Colonic mucosa (tissue), 4 donors: ENCODE measurements around the gene CHRNE. TPM values are rescaled to one million over a fixed set of nuclear protein-coding genes. Genes with fewer than 3 reads are reported as not detected.
A peak's percentile ranks its signal among the peaks of the same experiment; 100 is the strongest.

Experiments used
- DNase-seq: peaks from one replicate; pipeline ENCODE4 v3.0.0-alpha.2; 2020
- H3K27ac ChIP-seq: fragments of 200-600 bp; one replicate; pipeline ENCODE4 v1.8.0; 2021
- H3K27me3 ChIP-seq: fragments of 200-600 bp; one replicate; pipeline ENCODE4 v1.8.0; 2021
- H3K36me3 ChIP-seq: fragments of 200-600 bp; one replicate; pipeline ENCODE4 v1.8.0; 2021
- H3K4me1 ChIP-seq: fragments of 200-600 bp; one replicate; pipeline ENCODE4 v1.8.0; 2021; ENCODE audit warnings: mild to moderate bottlenecking
- H3K4me3 ChIP-seq: fragments of 200-600 bp; one replicate; pipeline ENCODE4 v1.8.0; 2021
- H3K9ac ChIP-seq, 2 donors: one replicate each; pipeline ENCODE4 v1.7.0; 2013; ENCODE audit warnings: control low read depth in 2 of 2, low read depth in 2 of 2, low read length in 2 of 2
- H3K9me3 ChIP-seq: fragments of 200-600 bp; one replicate; pipeline ENCODE4 v1.8.0; 2021
- intact Hi-C: fragments of 100-400 bp; cut with DNase I; formaldehyde crosslinking; loops from one replicate; pipeline ENCODE4 v1.14.1; 2022
- total RNA-seq, 2 donors: library from RNA; stranded (reverse); fragmentation: NEBNext Ultra II Directional in 1 of 2; extraction: Animal tissue kit (Norgen Biotek cat#: 25700) in 1 of 2; gene quantifications; one replicate each; pipeline ENCODE4 v1.2.1, GENCODE V29; 2021
- TF ChIP-seq, protein P1 (sequence below): fragments of 200-600 bp; IDR thresholded peaks from one replicate; pipeline ENCODE4 v1.8.0; 2022; ENCODE audit warnings: antibody characterized with exemption, mild to moderate bottlenecking
- donor health status: healthy.
- donor health status: DM: no; HTN: no; CAD: no.
- donor health status: DM: no; HTN: no; CAD: no.

CHRNE gene
- total RNA-seq, 2 donors from 2014 or later: 1.1 TPM; not detected in 1

DNA sequence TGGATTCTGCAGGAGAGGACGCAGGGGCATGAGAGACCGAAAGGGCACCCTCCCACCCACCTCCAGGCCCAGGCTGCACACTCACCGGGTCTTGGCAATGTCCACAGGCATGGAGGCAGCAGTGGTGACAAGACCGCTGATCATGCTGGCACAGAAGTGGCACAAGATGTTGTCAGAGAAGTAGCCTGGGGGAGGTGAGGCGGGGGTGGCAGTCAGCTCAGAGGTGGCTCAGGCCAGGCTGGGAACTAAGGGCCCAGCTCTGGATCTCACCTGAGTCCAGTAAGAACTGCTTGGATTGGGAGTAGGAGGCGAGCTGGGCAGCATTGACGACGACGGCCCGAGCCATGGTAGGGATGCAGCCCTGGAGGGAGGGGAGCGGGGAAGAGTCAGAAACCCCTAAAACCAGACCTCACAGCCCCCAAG, 35.2 kb upstream of the CHRNE start:
- no peak overlapping the region for H3K27ac ChIP-seq
- peak overlapping the region in 1 of 2 donors; percentile 99 for H3K9ac ChIP-seq
- intact Hi-C loops: loop anchor here (5.0 kb wide), 1 partner anchor 59 kb away; the partner anchor contains the start of genes INCA1 and KIF1C
- no peak for DNase-seq
- no peaks in the 10 kb centered on the region for H3K9me3 ChIP-seq
- TF ChIP-seq, protein P1, sequence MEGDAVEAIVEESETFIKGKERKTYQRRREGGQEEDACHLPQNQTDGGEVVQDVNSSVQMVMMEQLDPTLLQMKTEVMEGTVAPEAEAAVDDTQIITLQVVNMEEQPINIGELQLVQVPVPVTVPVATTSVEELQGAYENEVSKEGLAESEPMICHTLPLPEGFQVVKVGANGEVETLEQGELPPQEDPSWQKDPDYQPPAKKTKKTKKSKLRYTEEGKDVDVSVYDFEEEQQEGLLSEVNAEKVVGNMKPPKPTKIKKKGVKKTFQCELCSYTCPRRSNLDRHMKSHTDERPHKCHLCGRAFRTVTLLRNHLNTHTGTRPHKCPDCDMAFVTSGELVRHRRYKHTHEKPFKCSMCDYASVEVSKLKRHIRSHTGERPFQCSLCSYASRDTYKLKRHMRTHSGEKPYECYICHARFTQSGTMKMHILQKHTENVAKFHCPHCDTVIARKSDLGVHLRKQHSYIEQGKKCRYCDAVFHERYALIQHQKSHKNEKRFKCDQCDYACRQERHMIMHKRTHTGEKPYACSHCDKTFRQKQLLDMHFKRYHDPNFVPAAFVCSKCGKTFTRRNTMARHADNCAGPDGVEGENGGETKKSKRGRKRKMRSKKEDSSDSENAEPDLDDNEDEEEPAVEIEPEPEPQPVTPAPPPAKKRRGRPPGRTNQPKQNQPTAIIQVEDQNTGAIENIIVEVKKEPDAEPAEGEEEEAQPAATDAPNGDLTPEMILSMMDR: no peak
- peaks cover 9% of the 10 kb centered on the region for H3K36me3 ChIP-seq
- H3K4me1 ChIP-seq: peaks cover 11% of the 10 kb centered on the region
- no peaks in the 10 kb centered on the region for H3K27me3 ChIP-seq
- no peak overlapping the region for H3K4me3 ChIP-seq

DNA sequence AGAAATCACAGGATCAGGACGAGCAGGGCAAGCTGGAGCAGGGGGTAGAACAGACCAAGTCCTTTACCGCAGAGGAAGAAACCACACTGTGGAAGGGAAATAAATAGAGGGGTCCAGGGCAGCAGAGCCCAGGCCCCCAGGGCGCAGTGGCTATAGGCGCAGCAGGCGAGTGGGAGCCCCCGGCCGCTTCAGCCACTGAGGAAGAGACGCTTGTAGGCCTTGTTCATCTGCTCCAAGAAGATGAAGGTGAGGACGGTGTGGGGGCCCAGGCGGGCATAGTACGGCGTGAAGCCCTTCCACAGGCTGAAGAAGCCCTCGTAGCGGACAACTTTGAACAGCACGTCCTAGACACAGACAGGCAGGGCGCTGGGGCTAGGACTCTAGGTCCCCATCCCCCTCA, 34.7 kb upstream of the CHRNE start:
- intact Hi-C loops: loop anchor here (5.0 kb wide), 1 partner anchor 60 kb away; the partner anchor contains the start of genes INCA1 and KIF1C
- no peak overlapping the region for H3K27ac ChIP-seq
- no peaks in the 10 kb centered on the region for H3K27me3 ChIP-seq
- no peak overlapping the region for H3K9ac ChIP-seq
- H3K4me1 ChIP-seq: peaks cover 11% of the 10 kb centered on the region
- TF ChIP-seq, protein P1: no peak
- H3K9me3 ChIP-seq: no peaks in the 10 kb centered on the region
- no peak overlapping the region for H3K4me3 ChIP-seq
- DNase-seq: no peak
- H3K36me3 ChIP-seq: peaks cover 9% of the 10 kb centered on the region

DNA sequence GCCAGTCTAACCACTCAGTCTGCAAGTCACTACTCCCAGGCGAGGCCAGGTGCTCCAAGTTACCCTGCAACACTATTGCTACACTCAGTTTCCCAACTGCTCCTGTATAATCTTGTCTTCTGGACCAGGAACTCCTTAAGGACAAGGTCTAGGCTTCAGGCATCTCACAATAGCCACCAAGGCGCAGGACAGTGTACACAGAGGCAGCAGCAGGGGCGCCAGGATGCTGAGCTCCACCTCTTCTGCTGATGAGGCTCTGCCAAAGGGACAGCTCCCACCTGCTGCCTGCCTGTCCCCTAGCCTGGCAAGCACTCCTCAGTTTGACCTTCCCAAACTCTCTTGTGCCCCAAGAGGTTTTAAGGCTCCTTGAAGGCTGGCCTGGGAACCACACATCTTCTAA, 33.5 kb upstream of the CHRNE start:
- Histone ChIP-seq H3K27ac (no peak overlapping the region), H3K27me3 (no peaks in the 10 kb centered on the region), H3K36me3 (peaks cover 9% of the 10 kb centered on the region), H3K4me3 (no peak overlapping the region), H3K4me1 (peaks cover 10% of the 10 kb centered on the region), H3K9ac (no peak overlapping the region), H3K9me3 (no peaks in the 10 kb centered on the region)
- TF ChIP-seq, protein P1: no peak
- no peak for DNase-seq
- intact Hi-C loops: loop anchor here (5.0 kb wide), 1 partner anchor 61 kb away; the partner anchor contains the start of genes INCA1 and KIF1C

DNA sequence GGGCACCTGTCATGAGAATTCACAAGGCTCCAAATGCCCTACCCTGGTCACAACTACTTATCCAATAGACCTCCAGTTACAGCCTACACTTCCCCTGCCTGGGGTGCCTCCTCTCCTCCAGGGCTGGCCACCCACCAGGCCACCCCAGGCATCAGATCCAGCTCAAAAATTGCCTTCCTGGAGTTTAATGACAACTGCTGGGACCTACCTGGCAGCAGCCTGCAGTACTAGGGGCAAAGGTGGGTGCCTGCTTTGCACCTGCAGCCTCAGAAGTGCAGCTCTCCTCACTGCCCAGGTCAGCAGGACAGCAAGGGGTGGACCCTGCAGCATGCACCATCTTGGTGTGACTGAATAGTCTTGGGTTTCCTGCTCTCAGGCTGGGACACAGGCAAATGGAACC, 32.8 kb upstream of the CHRNE start:
- peaks cover 9% of the 10 kb centered on the region for H3K36me3 ChIP-seq
- TF ChIP-seq, protein P1: no peak
- H3K9me3 ChIP-seq: no peaks in the 10 kb centered on the region
- H3K27ac ChIP-seq: no peak overlapping the region
- DNase-seq: no peak
- no peak overlapping the region for H3K9ac ChIP-seq
- H3K4me1 ChIP-seq: peaks cover 7% of the 10 kb centered on the region
- H3K4me3 ChIP-seq: no peak overlapping the region
- no peaks in the 10 kb centered on the region for H3K27me3 ChIP-seq
- intact Hi-C loops: loop anchor here (5.0 kb wide), 1 partner anchor 62 kb away; the partner anchor contains the start of genes INCA1 and KIF1C

DNA sequence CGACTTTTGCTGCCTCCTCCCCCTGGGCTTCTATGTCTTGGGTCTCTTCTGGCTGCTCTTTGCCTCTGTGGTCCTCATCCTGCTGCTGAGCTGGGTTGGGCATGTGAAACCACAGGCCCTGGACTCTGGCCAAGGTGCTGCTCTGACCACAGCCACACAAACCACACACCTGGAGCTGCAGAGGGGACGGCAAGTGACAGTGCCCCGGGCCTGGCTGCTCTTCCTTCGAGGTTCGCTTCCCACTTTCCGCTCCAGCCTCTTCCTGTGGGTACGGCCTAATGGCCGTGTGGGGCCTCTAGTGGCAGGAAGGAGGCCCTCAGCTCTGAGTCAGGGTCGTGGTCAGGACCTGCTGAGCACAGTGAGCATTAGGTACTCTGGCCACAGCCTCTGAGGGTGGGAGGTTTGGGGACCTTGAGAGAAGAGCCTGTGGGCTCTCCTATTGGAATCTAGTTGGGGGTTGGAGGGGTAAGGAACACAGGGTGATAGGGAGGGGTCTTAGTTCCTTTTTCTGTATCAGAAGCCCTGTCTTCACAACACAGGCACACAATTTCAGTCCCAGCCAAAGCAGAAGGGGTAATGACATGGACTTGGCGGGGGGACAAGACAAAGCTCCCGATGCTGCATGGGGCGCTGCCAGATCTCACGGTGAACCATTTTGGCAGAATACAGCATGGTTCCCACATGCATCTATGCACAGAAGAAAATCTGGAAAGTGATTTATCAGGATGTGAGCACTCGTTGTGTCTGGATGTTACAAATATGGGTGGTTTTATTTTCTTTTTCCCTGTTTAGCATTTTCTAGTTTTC, 31.5 kb upstream of the CHRNE start:
- Histone ChIP-seq H3K9me3 (no peaks in the 10 kb centered on the region), H3K27ac (no peak overlapping the region), H3K4me3 (no peak overlapping the region), H3K9ac (peak overlapping the region in 1 of 2 donors; percentile 51), H3K4me1 (peaks cover 7% of the 10 kb centered on the region), H3K36me3 (peaks cover 9% of the 10 kb centered on the region), H3K27me3 (no peaks in the 10 kb centered on the region)
- TF ChIP-seq, protein P1: no peak
- intact Hi-C loops: no loop called here
- DNase-seq: no peak
